Astrocyte of the cerebellum (primary cell): ENCODE results near the gene GTPBP1.

Source experiments
- DNase-seq: peaks from one replicate; pipeline ENCODE4 v3.0.0-alpha.2; 2011; ENCODE audit warnings: low read depth
- H3K4me3 ChIP-seq: 2 replicates; pipeline ENCODE4 v1.5.1; 2011; ENCODE audit warnings: mild to moderate bottlenecking, low read depth, low read length, moderate library complexity
- CTCF ChIP-seq: IDR thresholded peaks from 2 replicates; pipeline ENCODE4 v1.5.1; 2012; ENCODE audit warnings: low read length, low read depth, moderate library complexity, mild to moderate bottlenecking; ENCODE audit errors: missing control alignments
- in situ Hi-C: cut with HindIII; loops from 2 replicates; pipeline ENCODE4 v1.10.0; 2017; ENCODE audit warnings: low sequenced_read_pairs

Gene GTPBP1

GRCh38 chr22:38738475-38739070 lies 32.8 kb downstream of the GTPBP1 start:
- in situ Hi-C loops, result no loop called here
- no peak for DNase-seq
- TF ChIP-seq CTCF, result no peak
- no peak overlapping the region for H3K4me3 ChIP-seq

DNA sequence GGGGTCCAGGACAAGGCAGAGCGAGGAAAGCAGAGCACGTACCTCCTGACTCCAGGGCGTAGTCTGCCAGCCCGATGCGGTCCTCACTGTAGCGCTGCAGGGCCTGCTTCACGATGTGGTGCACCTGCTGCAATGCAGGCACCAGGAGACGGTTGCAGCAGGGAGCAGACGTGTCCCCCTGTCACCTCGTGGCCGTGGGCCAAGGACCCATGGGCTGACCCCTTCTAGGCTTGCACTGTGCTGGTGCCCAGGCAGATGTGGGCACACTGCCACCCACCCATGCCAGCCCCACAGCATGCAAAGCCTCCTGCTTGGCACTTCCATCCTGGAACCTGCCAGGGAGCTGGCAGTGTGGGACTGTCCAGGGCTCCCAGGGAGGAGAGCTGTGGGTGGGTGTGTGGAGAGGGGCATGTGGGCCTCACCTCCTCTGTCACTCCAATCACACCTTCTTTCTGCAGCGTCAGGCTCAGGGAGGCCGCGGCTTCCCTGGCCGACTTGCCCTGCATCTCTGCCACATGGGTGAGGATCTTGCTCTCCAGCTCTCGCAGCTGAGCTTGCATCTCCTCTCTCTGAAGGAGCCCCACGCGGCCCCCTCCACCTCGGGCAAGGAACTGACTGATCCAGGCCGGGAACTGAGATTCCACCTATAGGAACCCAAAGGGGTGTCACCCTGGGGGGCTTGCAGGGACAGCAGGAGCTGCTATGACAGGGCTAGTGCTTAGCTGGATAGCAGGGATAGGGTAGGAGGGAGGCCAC lies 33.7 kb downstream of the GTPBP1 start:
- in situ Hi-C loops, result no loop called here
- DNase-seq, result no peak
- TF ChIP-seq CTCF, result no peak
- H3K4me3 ChIP-seq, result no peak overlapping the region

GRCh38 chr22:38740116-38740723 lies 34.5 kb downstream of the GTPBP1 start:
- no peak for TF ChIP-seq CTCF
- H3K4me3 ChIP-seq, result no peak overlapping the region
- no peak for DNase-seq
- in situ Hi-C loops, result no loop called here

DNA sequence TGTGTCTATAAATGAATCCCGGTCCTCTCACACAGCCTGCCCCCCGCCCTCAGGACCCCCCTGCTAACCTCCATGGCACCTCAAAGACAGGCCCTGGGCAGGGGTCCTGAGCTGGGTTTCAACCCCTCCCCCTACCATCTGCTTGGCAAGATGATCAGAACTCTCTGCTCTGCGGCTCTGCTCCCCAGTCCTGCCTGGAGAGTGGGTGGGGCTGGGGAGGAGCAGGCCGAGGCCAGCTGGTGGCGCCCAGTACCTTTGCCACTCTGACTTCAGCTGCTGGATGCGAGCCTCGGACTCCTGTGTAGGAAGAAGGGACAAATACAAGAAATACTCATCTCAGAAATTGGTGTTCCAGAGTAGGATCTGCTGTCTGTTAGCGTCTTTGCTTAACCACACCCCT lies 35.0 kb downstream of the GTPBP1 start:
- no peak for TF ChIP-seq CTCF
- in situ Hi-C loops, result no loop called here

DNA sequence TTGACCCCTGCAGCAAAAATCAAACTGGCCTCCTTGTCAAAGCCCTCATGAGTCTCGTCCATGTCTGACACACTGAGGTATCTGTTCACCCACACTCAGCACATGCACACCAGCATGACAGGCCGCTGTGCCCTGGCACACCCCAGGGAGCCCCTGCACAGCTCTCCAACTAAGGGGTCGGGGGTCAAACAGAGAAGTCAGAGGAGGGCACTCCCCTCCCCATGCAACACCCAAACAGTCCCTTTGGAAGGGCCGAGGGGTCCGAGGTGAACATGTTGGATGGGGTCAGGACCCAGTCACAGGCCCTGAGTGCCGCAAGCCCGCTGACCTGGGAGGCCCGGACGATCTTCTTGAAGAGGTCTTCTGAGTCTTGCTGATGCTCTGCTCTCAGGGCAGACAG lies 35.4 kb downstream of the GTPBP1 start:
- TF ChIP-seq CTCF, result no peak
- DNase-seq, result no peak
- in situ Hi-C loops, result no loop called here
- H3K4me3 ChIP-seq, result no peak overlapping the region

More for the DNA sequence above, 35.0 kb downstream of the GTPBP1 start:
- H3K4me3 ChIP-seq, result no peak overlapping the region
- DNase-seq, result no peak

GRCh38 chr22:38741576-38741975 lies 35.8 kb downstream of the GTPBP1 start:
- in situ Hi-C loops, result no loop called here
- no peak for DNase-seq
- no peak for TF ChIP-seq CTCF
- no peak overlapping the region for H3K4me3 ChIP-seq
